ENCODE data around the gene PIP4K2B. TPM values are rescaled to one million over a fixed set of nuclear protein-coding genes. Genes with fewer than 3 reads are reported as not detected.
"Not testable (repeated sequence)": the region's sequence is repeated elsewhere in the genome, so short reads cannot be mapped to it uniquely, and the experiment has no call there.

PIP4K2B gene
- total RNA-seq, 1 donor from 2014 or later = 41.9 TPM

DNA sequence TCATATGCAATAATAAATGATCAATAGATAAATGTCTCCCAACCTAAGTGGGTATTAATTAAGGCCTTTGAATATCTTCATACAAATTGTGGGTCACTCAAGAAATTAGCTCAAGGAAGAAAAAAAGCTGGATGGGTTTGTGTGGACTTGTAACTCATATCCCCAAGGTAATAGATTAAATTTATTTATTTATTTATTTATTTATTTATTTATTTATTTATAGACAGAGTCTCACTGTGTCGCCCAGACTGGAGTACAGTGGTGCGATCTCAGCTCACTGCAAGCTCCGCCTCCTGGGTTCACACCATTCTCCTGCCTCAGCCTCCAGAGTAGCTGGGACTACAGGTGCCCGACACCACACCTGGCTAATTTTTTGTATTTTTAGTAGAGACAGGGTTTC lies 11.4 kb downstream of the PIP4K2B start:
- ATAC-seq (ENCODE audit: poor library complexity); DNase-seq; intact Hi-C loops (cut with DNase I): not testable (repeated sequence)

DNA sequence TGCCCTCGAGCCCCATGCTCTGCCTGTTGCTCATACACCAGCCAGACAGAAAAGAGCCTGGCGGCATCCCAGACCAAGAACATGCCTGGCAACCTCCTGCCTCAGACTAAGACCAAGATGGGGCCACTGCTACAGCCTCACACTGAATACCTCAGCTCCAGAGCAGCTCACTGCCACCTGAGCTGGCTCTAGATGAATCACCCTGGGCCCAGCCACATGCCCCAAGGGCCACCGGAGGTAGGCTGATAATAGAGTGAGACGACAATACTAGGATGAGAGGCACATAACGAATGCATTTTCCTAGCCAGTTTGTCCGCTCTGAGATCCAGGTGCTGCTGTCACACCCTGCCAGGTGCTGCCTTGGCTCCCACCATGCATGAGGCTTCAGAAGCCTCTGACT lies 13.0 kb downstream of the PIP4K2B start:
- ATAC-seq (ENCODE audit: poor library complexity) (no peak), DNase-seq (no peak)
- intact Hi-C loops (cut with DNase I) = no loop called here

DNA sequence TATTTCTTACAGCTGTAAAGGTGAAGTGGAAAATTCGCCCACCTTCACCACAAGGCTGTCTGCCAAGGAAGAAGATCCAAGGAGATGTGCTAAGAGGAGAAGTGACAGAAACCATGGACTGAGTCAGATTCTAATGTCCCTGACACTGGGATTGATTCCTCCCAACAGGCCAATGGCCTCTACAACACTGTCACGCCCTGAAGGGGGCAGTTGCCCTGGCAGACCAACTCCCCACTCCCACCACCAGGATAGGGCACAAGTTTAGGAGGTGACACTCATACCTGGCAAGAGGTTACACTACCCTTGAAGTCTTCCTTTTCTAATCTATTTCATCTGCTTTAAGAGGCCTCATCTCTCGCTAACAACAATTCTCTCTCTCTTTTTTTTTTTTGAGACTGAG lies 16.1 kb downstream of the PIP4K2B start:
- intact Hi-C loops (cut with DNase I) = no loop called here
- ATAC-seq (ENCODE audit: poor library complexity) (no peak), DNase-seq (no peak)

DNA sequence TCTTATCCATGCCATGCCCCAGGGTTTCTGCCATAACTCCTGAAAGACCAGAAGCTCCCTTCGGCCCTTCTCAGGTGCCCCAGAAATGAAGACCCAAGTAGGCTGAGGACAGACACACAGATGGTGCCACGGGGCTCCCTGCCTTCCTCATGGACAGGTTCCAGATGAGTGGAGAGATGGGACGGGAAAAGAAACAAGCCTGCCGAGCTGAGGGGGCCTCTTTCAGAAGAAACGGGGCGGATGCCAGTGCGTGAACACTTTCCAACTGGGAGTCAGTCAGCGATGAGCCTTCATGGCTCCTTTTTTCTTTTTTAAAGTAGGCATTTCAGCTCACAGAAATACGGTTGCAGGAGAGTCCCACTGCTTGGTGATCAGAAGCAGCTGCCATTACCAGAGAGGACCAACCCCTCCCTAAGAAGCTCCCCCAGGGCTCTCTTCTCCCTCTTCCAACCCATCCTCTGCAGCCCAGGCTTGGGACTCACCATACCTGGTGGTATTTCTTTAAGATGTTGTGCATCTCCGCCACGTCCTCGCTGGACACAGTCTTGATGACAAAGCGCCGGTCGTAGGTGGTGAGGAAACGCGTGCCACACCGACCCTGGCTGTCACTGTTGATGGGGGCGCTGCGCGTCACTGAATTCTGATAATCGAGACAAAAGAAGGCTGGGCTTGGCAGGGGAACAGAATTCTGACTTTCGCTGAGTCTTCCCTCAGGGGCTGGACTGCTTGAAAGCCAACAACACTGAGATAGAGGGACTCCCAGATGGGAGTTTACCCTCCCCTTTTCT lies 19.2 kb downstream of the PIP4K2B start:
- ATAC-seq (ENCODE audit: poor library complexity) = no peak
- DNase-seq = no peak
- intact Hi-C loops (cut with DNase I) = no loop called here

DNA sequence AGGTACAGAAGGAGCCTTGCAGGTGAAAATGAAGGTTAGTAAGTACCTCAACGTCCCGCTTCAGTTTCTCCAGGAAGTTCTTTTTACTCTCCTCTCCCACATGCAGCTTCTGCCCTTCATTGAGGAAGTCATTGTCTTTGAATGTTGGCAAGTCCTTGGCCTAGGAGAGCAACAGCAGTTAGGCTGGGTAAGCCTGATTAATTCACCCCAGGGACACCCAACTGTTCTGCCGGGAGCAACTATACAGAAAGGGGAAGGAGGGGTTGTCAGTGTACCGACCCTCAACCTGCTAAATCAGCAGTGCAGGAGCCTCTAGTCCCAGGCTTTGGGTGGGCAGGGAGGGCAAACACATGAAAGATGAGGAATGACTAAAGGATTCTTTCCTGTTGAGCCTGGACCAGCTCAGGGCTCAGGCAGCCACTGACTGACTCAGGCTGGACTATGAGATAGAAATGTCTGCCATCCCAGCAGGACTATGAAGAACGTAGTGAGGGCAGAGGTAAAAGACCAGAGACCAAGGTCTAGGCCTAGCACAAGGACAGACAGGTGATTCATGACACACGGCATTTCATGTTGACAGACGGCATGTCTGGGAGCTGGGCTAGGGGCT lies 21.6 kb downstream of the PIP4K2B start:
- intact Hi-C loops (cut with DNase I) = no loop called here
- no peak for ATAC-seq (ENCODE audit: poor library complexity)
- DNase-seq = no peak

DNA sequence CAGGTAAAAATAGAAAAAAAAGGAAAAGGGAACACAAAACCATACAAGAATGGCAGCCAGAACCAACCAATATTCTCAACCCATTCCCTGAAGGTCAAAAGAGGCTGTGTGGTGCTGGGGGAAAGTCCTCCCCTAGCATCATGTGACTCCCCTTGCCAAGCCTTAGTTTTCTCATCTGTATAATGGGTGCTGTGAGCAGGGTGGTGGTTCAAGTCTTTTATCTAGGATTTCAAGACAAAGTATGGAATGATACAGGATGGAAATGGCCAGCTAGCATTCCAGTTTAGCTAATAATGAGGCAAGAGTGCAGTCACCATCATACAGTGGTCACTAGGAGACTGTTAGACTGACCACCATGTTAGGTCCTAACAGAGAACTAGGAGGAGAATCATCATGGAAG lies 26.1 kb downstream of the PIP4K2B start:
- intact Hi-C loops (cut with DNase I) = no loop called here
- DNase-seq (no peak), ATAC-seq (ENCODE audit: poor library complexity) (no peak)

DNA sequence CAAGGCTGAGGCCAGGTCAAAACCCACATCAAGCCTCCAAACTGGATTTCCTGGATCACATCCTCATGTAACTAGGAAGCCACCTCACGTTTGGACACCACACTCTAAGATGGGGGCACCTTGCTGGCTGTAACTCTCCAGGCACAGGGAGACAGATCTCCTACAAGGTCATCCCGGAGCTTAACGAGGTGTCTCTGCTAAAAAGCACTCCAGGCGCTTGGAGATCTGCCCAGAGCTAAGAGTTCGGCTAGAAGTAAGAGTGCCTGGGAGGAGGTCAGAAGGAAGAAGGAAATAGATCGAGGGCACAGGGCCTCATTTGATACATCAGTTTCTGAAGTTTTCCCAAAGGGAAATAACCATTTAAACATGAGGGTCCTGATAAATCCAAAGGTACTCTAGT lies 30.9 kb downstream of the PIP4K2B start:
- ATAC-seq (ENCODE audit: poor library complexity) (peak; percentile 60), DNase-seq (no peak)
- intact Hi-C loops (cut with DNase I) = no loop called here

DNA sequence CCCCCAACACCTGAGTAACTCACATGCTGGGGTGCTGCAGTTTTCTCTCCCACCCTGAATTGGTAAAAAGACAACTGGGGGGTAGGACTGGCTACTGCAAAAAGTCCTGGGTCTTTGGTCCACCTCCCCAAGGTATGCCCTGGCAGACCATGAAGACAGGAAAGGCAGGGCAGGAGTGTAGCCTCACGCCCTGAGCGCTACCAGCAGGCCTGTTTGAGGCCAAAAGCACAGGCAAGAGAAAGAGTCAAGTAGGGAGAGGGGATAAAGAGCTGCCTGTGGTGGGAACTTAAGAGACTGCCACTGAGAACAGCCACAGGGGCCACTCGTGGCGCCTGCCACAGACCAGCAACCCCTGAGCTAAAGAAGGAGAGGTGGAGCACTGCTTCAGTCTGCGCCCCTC lies 33.0 kb downstream of the PIP4K2B start:
- ATAC-seq (ENCODE audit: poor library complexity) (no peak), DNase-seq (no peak)
- intact Hi-C loops (cut with DNase I) = no loop called here

DNA sequence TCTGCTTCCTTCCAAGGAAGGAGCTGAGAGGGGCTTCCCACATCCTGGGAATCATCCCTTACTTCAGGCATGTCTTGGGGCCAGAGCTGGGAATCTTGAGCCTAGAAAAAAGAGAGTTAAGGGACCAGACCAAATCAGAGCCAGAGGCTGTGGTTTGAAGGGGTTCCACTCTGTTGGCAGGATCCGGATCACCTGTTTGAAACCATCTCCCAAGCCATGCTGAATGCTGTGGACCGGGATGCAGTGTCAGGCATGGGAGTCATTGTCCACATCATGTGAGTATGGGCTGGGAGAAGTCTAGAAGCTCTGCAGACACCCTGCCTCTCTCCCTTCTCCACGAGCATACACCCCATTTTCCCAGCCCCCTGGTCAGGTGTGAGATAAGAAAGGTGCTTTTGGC lies 37.1 kb downstream of the PIP4K2B start:
- ATAC-seq (ENCODE audit: poor library complexity) = no peak
- no peak for DNase-seq
- intact Hi-C loops (cut with DNase I) = no loop called here

DNA sequence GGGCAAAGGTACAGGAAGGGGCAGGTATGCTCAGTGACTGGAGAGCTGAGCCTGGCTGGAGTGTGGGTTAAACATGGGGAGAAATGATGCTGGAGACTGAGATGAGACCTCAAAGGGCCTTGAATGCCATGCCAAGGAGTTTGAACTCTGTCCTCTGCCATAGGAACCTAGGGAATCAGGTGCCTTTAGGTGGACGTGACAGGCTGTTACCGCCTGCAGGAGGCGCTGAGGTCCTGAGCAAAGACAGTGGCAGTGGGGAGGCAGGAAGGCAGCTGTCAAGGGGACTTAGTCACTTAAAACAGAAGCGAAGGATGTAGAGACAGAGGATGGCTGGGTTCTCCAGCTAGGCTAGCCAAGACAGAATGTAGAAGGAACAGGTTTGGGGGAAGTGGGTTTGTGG lies 37.7 kb downstream of the PIP4K2B start:
- intact Hi-C loops (cut with DNase I) = no loop called here
- DNase-seq (no peak), ATAC-seq (ENCODE audit: poor library complexity) (no peak)

DNA sequence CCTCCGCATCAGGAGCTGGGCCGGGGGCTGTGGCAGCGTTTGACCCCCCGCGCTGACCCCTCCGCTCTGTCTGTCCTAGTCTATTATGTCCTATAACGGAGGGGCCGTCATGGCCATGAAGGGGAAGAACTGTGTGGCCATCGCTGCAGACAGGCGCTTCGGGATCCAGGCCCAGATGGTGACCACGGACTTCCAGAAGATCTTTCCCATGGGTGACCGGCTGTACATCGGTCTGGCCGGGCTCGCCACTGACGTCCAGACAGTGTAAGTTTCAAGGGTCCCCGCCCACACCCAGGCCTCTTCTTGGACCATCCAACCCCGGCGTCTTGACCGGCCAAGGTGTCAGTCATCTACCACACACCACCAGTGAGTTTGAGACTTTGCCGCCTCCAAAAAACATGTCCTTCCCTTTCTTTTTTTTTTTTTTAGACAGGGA lies 46.3 kb downstream of the PIP4K2B start:
- intact Hi-C loops (cut with DNase I) = loop anchor here (5.0 kb wide), 1 partner anchor 44 kb away; the partner anchor contains the start of gene PIP4K2B
- no peak for ATAC-seq (ENCODE audit: poor library complexity)
- no peak for DNase-seq

DNA sequence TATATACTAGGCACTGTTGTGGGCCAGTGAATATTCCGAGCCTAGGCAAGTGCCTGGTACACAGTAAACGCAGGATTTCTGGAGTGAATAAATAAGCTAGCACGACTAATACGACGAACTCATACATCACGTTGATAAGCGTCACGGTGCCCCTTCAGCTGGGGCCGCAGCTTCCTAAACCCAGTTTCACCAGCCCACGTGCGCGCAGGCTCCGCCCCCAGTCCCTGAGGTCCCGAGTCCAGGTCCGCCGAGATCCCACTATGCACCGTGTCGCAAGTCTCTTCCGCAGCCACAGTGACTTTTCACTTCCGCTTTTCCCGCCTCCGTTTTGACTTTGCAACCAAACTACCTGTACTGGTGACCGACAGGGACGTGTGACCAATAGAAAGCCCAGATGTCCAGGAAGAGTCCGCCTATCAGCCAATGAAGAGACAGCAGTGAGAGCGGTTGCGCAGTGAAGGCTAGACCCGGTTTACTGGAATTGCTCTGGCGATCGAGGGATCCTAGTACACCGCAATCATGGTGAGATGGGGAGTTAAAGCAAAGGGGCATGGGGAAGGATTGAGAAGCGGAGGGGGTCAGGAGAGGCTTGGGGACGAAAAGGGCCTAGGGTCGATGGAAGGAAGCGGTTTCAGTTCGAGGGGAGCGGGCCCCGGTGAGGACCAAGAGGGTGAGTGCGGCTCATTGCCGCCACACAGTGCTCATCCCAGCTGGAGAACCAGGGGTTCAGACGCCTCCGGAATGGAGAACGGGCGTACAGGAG lies 46.9 kb downstream of the PIP4K2B start, which contains the start of gene PSMB3:
TSS of gene PSMB3 (plus strand) at position 434 of the 763 bp plus-strand sequence. CDS start at position 520, 86 bp downstream.
- peak; percentile 85 for ATAC-seq (ENCODE audit: poor library complexity)
- intact Hi-C loops (cut with DNase I) = loop anchor here (5.0 kb wide), 1 partner anchor 45 kb away; the partner anchor contains the start of gene PIP4K2B

DNA sequence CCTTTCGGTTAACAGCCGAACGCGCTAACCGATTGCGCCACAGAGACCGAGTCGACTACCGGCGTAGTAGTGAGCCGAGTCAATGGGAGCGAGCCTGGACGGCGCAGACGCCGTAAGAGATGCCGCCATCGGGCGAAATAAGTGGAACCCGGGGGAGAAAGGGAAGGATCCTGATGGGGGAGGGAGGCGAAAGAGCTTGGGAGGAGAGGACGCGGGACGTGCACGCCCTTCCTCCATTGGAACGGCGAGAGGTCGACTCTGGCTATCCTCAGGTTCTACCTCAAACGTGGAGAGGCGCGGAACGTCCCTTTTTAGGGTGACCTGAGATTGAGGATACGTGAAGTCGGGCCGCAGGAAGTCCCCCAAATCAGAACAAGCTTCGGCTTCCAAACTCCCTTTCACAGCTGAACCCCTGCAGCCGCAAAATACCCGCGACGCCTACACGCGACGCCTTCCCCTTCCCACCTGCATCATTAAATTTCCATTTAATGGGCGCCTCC lies 47.5 kb downstream of the PIP4K2B start:
- peak; percentile 87 for DNase-seq
- ATAC-seq (ENCODE audit: poor library complexity) = peak; percentile 44
- intact Hi-C loops (cut with DNase I) = loop anchor here (5.0 kb wide), 1 partner anchor 45 kb away; the partner anchor contains the start of gene PIP4K2B

More for the DNA sequence above, 46.9 kb downstream of the PIP4K2B start, which contains the start of gene PSMB3:
- DNase-seq = peak; percentile 96

DNA sequence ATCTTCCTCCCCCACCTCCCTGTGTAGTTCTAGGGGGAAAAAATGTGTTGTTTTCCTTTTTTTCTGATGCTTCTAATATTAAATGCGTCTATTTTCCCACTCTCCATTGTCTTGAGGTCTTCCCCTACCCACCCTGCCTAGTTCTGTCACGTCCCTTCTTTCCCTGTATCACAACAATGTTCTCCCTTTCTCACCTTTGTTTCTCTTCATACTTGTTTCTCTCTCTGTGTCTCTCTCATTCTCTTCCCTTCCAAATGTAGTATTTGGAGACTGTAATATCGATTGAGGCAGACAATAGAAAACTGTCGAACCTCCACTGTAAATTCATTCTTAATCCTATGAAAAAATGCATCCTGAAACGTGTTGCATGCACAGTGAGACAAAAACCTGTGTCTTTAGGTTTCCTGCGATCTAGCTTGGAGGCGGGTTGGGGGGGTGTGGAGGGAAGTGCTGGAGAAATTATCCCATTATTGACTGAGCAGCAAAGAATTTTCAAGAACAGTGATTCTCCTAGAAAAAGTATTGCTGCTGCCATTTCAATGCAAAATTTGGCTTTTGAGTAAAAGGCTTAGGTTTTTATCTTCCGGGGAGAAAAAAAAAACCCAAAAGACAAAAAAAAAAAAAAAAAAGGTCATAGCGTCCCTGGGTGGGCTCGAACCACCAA lies 48.1 kb downstream of the PIP4K2B start:
- ATAC-seq (ENCODE audit: poor library complexity) (no peak), DNase-seq (no peak)
- intact Hi-C loops (cut with DNase I) = loop anchor here (5.0 kb wide), 1 partner anchor 46 kb away; the partner anchor contains the start of gene PIP4K2B

DNA sequence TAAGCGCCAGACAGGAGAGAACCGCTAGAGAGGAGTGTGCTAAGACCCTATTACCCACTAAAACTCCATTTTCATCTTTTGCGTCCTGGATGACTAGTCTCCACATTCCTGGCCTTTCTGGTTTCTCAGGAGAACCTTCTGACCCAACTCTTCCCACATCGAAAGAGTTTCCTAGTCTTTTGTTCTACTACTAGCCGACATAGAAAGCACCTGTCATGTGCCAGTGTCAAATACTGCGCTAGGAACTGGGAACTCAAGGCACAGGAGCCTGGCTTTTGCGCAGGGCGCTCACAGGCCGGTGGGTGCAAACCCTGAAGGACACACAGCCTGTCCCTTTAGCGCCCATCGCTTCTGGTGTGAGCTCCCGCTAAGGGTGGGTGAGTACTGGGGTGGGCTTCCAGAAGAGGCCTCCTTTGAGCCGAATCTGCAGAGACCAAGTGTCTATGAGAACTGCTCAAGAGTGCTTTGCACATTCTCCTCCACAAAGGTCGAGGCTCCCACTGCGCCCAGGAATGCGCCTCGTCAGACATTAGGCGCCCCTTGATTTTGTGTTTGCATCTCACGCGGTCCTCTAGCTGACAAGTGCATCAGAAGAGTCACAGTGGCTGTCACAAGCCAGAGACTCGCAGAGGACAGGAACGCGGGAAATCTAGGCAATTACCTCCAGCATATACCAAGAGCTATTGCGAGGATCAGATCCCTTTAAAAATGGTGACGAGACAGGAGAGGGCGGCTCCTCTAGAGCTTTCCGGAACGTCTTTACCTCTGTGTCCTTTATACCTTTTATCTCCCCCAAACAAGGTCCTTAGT lies 48.8 kb downstream of the PIP4K2B start:
- DNase-seq (no peak), ATAC-seq (ENCODE audit: poor library complexity) (no peak)
- intact Hi-C loops (cut with DNase I) = loop anchor here (5.0 kb wide), 1 partner anchor 47 kb away; the partner anchor contains the start of gene PIP4K2B

DNA sequence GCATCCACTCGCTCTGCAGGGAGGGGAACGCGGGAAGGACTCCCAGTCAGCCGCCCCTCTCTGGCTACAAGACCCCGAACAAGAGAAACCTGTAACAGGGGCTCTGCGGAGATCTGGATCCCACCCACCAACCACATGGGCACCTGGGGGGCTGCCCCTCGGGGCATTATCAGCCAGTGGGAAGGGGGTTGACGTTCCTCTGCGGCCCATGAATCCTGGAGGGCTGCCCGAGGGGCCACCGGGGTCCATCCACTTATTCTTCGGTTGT lies 49.4 kb downstream of the PIP4K2B start:
- ATAC-seq (ENCODE audit: poor library complexity) (no peak), DNase-seq (no peak)
- intact Hi-C loops (cut with DNase I) = loop anchor here (5.0 kb wide), 1 partner anchor 47 kb away; the partner anchor contains the start of gene PIP4K2B

DNA sequence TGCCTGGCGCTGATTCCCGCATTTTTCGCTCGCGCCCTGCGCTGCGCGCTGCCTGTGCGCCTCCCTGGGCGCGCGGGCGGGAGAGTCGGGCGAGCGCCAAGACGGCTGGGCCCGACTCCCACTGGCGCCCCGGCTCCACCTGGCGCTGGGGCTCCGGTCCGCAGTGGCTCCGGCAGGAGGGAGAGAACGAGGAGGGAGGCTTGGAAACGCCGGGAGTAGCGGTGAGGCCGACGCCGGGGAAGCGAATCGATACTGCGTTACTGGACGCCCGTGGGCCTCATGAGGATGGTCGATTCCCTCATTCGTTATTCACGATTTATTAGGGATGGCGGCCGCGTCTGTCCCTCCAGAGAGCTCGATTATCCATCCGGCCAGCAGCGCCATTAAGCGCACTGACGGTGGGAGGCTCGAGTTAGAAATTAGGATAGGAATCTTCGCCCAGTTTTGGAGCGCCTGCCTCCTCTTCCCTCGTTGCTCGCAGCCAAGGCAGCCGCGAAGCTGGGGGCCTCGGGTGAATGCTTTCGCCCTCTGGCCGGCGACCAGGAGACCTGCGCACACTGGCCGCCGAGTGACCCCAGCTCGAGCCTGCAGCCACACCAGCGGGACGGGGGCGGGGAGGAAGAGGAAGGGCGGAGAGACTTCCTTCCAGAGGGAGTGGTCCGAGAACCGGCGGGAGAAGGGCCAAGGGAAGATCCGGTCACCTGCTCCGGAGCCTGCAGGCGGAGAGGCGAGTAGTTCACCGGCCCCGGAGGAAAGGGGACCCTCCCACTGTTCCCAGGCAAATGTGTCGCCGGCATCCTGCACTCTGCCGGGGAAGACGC lies 49.9 kb downstream of the PIP4K2B start:
- peak; percentile 92 for DNase-seq
- peak; percentile 45 for ATAC-seq (ENCODE audit: poor library complexity)
- intact Hi-C loops (cut with DNase I) = loop anchor here (5.0 kb wide), 1 partner anchor 48 kb away; the partner anchor contains the start of gene PIP4K2B

Data from Right ventricle myocardium superior (tissue), 1 donor.